HG02759 (cell line): Measurements from ENCODE around the gene MADCAM1.
"Not testable (repeated sequence)": the region's sequence is repeated elsewhere in the genome, so short reads cannot be mapped to it uniquely, and the experiment has no call there.

Experiments
- ATAC-seq: cut with Tn5 transposase; IDR thresholded peaks from one replicate; pipeline ENCODE4 v1.9.1; 2021; ENCODE audit warnings: mild to moderate bottlenecking, moderate library complexity; ENCODE audit not compliant: unreplicated experiment

MADCAM1 gene

GRCh38 chr19:465056-465816 is 31.1 kb upstream of the MADCAM1 start:
- no peak for ATAC-seq

DNA sequence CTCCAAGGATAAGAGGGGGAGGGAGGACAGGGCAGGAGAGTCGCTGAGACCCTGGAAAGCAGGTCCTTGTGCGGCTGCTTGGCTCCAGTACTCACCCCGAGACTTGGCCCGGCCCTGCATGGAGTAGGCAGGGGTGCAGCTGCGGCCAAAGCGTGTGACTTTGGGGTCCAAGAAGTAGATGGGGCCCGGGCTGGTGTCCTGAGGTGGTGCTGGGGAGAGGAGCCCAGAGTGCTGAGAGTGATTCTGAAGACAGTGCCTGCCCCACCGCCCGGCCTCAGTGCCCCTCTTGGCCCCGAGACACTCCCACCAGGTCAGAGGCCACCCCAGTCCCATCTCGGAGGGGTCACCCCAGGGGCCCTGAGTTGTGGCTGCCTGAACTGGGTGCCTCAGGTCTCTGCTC is 28.7 kb upstream of the MADCAM1 start:
- no peak for ATAC-seq

- ATAC-seq = no peak
Measured at GRCh38 chr19:468587-469256, 27.6 kb upstream of the MADCAM1 start.

- ATAC-seq = no peak
Measured at GRCh38 chr19:469833-470232, 26.5 kb upstream of the MADCAM1 start.

DNA sequence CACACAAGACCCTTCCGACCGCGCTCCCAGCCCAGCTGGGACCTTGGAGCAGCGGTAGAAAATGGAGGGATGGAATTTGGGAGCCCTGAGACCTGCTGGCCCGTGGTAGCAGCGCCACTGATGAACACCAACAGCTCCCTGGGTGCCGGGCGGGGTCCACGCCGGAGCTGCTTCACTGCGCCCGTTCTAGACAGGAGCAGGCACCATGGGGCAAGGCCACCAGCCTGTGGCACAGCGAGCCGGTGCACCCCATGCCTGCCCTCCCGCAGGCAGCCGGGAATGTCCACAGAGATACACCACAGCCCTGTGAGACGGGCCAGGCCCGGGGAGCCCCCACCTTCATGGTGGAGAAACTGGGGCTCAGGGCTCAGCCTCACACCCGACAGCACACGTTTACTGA is 25.6 kb upstream of the MADCAM1 start:
- ATAC-seq = no peak

GRCh38 chr19:472005-472858 is 24.1 kb upstream of the MADCAM1 start:
- ATAC-seq = no peak

- ATAC-seq = no peak
Measured at GRCh38 chr19:474126-475078, 21.9 kb upstream of the MADCAM1 start.

DNA sequence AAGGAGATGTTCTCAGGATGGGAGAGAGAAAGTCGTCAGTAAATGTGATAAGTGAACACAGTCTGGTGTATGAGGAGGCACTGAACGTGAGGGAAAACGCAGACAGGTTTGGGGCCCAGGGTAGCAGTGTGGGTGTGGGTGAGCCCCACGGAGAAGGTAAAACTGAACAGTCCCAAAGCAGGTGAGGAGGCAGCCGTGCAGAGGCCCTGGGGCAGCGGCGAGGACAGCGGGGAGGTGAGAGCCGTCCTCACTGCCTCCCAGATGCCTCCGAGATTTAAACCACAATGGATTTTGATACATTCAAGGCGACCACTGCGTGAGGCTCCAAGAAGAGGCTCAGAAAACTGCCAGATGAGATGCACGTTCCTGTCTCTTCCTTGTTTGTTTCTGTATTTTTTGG is 20.9 kb upstream of the MADCAM1 start:
- ATAC-seq = no peak

GRCh38 chr19:478236-478903 is 17.9 kb upstream of the MADCAM1 start:
- no peak for ATAC-seq

DNA sequence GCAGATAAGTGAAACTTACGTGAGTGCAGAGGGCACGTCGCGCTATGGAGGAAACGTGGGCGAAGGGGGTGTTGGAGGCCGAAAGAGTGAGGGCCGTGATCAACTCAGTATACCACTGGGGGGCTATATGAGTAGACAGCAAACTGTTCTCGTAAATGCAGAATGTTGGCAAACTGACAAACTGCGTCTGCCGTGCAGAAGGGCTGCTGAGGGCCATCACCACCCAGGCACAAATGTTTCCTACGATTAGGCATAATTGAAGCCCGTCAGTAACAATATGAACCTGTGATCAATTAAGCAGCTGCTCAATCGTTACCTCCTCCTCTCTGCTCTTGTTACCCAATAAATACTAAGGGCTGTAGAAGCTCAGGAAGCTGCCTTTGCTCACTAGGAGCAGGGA is 17.3 kb upstream of the MADCAM1 start:
- ATAC-seq = no peak

DNA sequence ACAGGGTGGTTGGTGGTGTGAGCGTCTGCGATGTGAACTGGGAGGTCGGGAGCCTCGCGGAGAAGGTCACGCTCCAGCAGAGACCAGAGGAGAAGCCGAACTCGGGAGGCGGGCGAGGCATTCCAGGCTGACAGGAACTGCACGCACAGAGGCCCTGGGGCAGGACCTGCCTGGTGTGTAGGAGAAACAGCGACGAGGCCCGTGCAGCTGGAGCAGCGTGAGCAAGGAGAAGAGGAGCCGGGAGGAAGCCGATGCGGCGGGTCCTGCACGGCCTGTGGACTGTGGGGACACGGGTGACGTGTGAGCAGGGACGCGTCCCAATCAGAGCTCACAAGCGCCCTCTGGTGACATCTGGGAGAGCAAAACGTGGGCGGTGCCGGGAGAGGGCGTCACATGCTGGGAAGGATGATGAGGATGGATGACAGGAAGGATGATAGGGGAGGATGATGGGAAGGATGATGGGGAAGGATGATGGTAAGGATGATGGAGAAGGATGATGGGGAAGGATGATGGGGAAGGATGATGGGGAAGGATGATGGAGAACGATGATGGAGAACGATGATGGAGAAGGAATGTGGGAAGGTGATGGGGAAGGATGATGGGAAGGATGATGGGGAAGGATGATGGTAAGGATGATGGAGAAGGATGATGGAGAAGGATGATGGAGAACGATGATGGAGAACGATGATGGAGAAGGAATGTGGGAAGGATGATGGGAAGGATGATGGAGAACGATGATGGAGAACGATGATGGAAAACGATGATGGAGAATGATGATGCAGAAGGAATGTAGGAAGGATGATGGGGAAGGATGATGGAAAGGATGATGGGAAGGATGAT is 16.1 kb upstream of the MADCAM1 start:
- ATAC-seq = no peak

GRCh38 chr19:481100-481499 is 15.2 kb upstream of the MADCAM1 start:
- ATAC-seq = not testable (repeated sequence)

DNA sequence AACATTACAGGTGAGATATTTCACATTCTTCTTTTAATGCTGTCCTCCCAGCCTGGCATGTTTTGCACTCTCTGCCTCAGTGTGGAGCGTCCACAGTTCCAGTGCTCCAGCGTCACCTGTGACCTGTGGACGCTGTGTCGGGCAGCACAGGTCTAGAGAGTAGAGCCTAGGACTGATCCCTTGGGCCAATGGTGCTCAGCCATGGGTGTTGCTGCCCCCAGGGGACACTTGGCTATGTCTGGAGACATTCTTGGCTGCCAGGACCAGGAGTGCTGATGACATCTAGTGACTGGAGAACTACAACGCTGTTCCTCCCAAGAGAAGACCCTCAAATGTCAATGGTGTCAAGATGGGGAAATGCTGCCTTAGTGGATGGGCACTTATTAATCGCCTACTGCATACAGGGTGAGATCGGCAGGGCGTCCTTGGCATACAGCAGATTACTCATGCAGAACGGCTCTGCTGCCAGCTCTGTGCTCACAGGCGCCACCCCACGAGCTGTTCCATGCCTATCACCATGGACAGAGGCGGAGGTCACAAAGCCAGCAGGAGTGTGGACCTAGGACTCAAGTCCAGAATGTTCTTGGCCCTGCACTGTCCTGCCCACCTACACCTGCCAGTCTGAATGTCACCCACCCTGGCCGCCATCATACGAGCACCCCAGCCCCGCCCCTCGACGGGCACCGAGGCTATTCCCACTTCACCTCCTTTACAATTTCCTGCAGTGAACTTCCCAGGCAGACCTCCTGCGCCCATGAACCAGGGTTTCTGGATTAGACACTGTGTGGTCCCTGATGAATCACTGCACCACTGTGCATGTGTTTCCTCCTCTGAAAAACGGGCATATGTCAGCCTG is 13.9 kb upstream of the MADCAM1 start:
- ATAC-seq = no peak

GRCh38 chr19:483332-484072 is 12.8 kb upstream of the MADCAM1 start:
- ATAC-seq = no peak

DNA sequence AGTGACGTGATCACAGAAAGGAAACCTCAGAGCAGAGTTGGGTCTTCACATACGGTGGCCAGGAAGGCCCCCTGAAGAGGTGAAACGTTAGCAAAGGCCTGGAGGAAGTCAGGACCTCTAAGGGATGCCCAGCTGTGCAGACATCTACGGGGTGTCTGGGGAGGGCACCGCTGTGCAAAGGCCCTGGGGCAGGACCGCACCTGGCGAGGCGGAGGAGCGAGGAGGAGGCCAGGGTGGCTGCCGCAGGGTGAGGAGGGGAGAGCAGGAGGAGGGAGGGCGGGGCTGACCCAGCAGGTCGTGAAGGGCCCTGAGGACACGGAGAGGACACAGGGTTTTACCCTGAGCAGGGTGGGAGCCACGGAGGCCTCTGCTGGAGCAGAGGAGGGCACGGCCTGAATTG is 11.8 kb upstream of the MADCAM1 start:
- ATAC-seq = no peak

DNA sequence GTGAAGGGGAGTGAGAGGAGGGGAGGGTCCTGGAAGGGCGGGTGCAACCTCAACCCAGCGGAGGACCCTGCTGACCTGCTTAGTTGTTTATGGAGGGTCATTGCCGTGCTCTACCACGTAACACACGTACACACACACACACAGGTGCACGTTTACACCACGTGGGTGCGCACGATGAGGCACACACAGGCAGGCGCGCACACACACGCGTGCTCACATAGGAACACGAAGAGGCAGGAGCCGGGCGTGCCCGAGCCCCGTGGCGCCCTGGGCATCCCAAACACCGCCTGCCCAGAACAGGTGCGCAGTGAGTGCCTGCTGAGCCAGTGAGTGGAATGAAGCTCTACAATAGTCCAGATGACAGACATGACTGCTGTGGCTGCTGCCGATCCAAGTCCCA is 11.2 kb upstream of the MADCAM1 start:
- no peak for ATAC-seq

DNA sequence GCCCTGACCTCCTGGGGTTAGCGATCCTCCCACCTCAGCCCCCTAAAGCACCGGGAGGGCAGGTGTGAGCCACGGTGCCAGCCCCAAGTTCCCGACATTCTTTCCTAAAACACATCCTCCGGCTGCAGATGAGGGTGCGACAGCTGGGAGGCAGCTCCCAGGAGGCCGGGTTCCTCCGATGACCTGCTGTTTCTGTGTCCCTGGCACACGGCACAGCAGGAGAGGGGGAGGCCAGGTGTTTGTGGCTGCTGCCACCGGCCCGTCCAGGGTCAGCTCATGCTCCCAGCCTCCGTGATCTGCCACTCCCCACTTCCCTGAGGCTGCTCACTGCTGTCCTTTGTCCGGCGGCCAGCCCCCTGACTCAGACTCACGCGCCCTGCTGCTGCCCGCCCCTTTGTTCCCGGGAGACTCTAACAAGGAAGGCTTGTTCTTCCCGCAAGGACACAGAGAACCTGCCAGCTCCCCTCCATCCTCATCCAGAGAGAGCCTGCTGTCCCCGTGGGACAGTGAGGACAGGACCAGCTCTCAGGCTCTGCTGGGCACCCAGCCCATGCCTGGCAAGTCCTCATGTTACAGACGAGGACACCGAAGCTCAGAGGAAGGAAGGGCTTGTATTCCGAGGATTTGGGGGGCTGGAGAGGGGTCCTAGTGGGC is 10.6 kb upstream of the MADCAM1 start:
- ATAC-seq = no peak
